ENCODE measurements around the gene PPP2R2D.

- TF ChIP-seq CTCF (conservative IDR thresholded peaks at IDR 0.05) (no peak), EZH2 (IDR thresholded peaks at IDR 0.05; ENCODE audit: low read depth) (no peak)
Observed at GRCh38 chr10:131854579-131855335, 46.1 kb upstream of the PPP2R2D start.

Data from PC-9 (cell line).